ENCODE data around the gene PADI6.

PADI6 gene

DNA sequence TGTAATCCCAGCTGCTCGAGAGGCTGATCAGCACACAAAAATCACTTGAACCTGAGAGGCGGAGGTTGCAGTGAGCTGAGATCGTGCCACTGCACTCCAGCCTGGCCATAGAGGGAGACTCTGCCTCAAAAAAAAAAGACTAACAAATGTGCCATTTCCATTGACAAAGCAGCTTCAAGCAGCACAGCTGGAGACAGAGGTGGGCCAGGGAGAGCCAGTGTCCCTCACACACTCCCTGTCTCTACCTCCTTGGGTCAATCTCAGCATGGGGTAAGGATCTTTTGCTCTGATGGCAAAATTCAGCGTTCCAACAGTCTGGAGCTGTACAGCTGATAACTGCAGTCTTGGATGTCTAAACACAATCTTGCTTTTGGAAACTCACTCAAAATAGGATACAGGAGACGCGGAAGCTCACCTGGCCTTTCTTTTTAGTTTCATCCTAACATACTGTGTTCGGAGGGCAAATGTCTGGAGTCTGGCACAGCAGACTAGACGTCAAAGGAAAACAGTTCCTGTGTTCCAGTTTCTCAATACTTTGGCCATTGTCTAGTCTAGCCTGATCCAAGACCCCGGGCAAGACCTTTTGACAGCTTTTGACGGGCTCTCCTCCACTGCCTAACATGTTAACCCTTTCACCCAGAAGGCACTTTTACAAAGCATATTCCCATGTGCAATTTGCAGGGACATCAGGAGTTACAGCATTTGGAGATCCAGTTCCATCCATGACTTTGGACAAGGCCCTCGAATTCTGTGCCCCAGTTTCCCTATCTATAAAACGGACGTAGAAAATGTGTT lies 64.6 kb downstream of the PADI6 start:
- DNase-seq = no peak

DNA sequence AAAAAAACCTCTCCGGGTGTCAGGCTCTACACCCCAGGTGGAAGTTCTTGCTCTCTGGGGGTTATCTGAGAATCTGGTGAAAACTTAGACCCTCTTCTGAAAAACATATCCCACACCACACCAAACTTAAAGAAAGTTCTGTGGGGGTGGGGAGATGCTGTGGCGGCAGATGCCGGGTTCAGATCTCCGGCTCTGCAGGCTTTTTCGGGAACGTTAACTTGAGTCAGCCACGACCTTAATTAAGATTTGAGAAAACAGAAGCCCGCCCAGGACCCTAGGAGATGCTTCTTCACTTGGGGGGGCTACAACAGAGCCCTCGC lies 65.2 kb downstream of the PADI6 start:
- no peak for DNase-seq

DNA sequence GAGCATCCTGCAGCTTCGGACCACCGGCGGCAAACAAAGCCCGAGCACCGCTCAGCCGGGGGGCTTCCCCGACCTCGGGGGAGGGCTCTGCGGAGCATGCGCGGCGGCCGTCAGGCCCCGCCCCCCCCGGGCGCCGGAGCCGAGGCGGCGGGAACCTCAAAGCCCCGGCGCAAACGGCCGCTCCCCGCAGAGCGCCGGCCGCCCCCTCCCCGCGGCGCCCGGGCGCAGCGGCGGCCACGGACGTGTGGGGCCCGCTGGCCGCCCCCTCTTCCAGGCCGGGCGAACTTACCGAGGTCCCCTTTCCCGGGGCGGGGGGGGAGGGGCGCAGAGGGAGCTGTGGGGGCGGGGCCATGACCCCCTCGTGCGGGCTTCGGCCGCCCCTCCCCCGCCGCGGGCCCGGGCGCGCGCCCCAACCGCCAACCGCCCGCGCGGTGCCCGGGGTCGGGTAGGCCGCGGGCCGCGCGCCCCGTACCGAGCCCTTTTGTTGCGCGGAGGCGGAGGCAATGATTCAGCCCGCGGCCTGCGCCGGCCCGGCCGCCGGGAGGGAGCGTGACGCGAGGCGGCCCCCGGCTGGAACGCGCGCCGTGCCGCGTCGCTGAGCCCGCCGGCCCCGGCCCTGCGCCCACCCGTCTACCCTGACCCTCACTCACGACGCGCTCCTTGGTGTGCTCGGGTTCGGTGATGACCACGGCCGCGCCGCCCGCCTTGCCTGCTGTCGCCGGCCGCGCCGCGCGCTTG lies 65.8 kb downstream of the PADI6 start:
- peak; percentile 37 to 63 (median 46) for DNase-seq

DNA sequence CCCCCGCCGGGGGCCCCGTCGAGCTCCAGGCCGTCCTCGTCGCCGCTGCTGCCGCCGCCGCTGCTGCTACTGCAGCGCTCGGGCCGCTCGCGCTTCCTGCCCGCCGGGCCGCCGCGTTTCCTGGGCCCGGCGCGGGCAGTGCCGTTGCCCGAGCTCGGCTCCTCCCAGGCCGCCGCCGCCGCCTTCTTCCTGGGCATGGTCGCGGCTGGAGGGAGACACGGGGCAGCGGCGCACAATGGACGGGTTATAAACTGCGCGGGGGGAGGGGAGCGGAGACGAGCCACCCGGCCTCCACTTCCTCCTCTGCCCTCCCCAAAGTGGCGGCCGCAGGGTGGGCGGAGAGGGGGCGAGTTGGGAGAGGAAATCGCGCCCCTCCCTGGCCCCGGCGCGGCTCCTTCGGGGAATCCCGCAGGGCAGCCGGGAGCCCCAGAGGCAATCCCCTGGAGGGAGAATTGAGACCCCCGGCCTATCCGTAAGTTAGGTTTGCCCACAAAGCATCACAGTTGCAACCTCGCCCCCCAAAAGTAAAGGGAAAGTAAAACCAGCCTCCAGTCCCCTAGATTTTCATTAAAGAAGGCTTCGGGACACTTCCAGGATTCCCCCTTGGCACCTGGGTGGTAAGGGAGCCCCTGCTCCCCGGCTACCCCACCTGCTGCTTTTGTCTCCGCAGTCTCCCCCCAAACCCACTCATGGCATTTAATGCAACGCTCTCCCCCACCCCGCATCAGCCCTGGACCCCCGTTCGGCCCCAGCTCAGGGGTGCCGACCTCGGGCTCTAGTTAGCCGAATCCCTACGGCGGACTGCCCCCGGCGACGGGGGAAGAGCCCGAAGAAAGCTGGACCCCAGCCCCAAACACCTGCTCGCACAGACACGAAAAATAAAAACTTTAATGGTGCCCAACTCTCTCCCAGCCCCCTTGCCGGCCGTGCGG lies 66.6 kb downstream of the PADI6 start:
- DNase-seq = peak; percentile 16 to 45 (median 31)

DNA sequence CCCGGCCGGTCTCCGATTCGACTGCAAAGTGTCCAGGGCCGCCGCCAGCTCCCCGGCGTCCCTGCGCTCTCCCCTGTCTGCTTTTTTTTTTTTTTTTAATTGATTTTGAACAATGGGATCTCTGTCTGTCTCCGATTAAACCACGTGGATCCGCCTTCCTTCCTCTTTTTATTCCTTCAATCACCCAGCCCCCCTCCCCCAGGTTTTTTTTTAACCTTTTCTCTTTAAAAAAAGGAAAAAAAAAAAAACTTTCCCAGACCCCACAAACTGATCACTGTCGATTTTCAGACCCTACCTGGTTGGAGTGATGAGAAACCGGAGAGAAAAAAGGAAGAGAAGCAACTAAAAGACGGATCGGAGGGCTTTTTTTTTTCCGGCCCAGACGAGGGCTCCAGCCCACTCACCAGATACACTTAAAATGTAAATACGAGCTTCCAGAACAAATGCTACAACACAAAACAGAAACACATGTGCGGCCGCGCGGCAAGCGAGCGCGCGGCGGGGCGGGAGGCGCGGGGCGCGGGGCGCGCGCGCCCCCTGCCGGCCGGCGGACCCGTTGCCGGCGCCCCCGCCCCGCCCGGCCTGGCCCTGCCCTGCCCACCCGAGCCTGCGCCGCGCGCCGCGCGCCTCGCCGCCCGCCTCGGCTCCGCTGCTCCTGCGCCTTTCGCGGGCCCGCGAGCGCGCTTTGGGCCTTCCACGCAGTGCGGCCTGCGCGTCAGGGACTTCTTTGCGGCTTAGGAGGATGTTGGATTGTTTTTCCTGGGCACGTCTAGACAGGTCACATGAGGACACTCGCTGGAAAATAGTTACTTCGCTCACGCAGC lies 67.5 kb downstream of the PADI6 start, which contains the start of gene RCC2:
RCC2 (minus strand) TSS at position 428 of the 824 bp plus-strand sequence. CDS start 1,163 bp downstream, outside the sequence.
- DNase-seq = peak; percentile 39 to 71 (median 49)

DNA sequence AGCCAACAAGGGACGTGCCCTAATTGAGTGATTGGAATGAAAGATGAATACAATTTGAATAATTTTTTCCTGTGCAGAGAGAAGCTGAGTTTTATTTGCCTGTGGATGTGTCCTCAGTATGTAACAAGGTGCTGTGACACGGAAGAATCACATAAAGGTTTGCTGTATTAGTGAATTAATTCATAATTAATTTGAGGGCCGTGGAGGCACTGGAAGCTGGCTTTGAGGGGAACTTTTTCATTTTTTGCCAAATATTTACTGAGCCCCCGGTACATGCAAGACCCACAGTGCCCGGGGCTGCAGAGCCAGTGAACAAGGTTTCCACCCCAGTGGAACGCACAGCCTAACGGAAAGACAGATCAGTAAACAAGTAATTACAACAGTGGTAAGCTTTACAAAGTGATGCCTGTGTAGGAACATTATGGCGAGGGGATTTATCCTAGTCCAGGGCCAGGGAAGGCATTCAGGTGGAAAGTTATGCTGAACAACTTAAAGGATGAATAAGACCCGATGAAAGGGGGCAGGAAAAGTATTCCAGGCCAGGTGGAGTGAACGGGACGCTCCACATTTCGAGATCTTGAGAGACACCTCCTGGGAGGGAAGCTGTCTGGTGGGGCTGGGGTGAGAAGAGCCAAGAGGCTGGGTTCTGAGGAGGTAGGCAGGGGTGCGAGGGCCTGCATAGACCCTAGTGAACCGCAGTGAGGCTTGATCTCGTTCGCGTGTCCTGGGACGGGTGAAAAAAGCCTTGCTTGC lies 68.3 kb downstream of the PADI6 start:
- DNase-seq = no peak

DNA sequence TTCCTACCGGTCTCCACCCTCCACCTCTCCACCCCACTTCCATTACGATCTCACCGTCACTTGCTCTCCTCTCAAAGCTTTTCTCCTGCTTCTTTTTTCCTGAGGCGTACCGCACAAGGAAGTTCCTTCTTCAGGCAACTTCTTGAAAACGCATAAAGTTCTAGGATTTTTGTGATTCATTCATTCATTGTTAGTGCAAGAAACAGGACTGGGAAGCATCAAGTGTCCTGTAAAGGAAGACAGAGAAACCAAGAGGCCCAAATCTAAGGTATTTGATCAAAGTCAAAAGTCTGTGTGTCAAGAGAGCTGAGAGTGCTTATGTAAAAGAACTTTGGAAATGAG lies 68.8 kb downstream of the PADI6 start:
- DNase-seq = no peak

DNA sequence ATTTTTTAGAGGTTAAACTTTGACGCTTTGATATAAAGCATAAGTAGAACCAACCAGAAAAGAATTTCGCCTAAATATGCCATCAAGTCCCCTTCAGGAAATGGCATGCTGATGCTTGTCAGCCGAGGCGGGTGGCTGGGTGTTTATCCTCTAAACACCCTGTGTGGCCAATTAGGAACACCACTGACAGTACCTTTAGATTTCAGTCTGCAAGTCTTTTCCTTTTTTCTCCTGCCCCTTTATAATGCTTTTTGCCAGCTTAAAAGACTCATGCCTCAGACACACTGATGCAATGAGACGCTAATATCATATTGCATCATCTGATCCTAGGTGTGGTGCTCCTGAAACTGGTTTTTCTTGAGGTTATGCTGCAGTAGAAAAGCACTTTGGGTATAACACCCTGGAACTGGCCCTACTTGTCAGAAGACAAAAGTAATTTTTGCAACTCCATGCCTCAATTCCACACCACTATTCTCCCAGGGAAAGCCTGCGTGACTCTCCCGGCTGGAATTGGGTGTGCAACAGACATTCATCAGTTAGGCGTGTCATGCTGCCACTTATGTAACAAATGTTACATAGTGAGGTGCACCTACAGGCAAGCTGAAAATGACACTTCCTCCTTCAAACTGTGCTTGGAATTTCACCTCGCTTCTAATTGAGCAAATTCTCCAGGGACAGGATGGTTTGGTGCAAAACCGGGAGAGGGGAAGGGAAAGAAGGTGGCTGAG lies 69.4 kb downstream of the PADI6 start:
- DNase-seq = no peak

DNA sequence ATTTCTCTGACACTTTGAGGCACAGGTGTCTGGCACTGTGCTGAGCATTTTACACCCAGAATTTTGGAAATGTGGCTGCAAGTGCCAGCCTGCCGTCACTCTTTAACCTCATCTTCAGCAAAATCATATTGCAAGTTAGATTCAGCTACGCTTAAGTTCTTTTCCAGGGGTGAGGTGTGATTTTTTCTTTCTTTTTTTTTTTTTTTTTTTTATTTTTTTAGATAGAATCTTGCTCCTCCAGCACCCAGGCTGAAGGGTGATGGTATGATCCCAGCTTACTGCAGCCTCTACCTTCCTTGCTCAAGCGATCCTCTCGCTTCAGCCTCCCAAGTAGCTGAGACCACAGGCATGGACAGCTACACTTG lies 70.0 kb downstream of the PADI6 start:
- no peak for DNase-seq

DNA sequence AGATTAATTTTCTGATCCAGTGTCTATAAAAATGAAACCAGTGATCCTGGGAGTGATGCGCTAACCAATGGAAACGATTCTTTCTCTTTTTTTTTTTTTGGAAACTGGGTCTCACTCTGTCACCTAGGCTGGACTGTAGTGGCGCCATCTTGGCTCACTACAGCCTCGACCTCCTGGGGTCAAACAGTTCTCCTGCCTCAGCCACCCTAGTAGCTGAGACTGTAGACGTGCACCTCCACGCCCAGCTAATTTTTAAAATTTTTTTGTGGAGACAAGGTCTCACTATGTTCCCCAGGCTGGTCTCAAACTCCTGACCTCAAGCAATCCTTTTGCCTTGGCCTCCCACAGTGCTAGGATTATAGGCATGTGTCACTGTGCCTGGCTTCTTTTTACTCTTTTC lies 70.8 kb downstream of the PADI6 start:
- DNase-seq = no peak

DNA sequence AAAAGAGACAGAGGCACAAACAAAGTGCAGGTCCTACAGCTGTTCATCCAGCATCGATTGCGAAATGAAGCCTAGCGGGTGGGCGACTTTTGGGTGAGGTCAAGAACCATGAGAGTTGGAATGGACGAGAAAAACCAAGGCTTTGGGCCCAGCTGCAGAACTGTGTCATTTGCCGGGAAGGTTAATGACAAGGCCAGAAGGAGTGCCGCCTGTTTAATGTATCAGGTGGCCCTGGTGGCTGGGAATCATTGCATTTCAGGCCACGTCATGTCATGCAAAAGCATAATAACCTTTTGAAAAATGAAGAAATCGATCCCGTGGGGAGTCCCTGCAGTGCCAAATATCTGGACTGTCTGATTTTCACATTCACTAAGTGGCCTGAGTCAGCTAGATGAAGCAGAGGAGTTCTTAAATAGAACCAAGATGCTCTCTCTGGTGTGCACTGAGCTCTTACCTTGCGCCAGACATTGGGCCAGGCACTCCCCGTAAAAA lies 75.6 kb downstream of the PADI6 start:
- DNase-seq = no peak
